ENCODE results near the gene DGKD.

The DGKD gene

DNA sequence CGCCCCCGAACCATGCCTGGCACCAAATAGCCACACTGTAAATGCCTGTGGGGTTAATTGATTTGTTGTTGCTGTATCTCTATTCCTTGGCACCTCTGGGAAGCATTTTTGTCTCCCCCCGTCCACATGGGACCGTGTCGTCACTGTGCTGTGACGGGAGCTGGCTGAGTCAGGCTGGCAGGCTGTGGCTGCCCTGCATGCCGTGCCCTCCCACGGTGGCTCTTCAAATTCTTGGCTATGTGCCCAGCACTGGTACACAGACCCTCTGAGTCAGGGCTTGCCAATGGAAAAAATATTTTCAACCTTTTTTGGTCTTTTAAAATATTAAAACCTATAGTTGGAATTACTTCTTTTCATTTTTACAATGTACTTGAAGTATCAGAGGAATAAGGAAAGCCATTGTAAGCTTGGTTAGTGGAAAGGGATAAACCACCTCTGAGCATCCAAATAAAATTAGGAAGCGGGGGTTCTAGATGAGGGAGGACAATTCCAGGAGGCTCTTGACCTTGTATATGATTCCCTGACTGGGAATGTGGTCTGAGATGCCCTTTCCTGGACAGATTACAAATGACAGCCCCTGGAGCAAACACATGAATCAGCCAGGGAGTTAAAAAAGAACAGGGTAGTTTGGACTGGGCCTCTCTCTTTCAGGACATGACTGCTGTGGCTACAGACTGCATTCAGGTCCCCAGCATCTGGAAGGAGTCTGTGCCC lies 59.4 kb downstream of the DGKD start:
- no peak for DNase-seq

- no peak for DNase-seq
Measured at GRCh38 chr2:233414273-233414654, 60.0 kb downstream of the DGKD start.

GRCh38 chr2:233414777-233415570 lies 60.7 kb downstream of the DGKD start:
- no peak for DNase-seq

GRCh38 chr2:233416199-233416598 lies 61.9 kb downstream of the DGKD start:
- DNase-seq: no peak

GRCh38 chr2:233416706-233417105 lies 62.4 kb downstream of the DGKD start:
- no peak for DNase-seq

DNA sequence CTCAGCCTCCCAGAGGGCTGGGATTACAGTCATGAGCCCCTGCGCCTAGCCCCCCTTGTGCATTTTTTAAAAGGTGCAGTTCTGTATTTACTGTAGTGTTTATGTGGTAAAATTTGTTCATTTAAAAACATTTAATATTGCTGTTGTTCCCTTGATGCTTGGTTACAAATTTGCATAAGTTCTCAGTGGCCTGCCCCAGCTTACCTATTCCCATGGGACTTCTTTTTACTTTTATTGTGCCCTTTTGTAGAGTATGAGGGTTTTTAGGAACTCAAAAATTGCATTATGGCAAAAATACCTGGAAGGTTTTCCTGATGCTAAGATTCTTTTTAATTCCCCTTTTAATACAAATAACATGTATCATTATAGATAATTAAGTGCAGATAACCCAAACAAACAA lies 63.0 kb downstream of the DGKD start:
- no peak for DNase-seq

GRCh38 chr2:233418052-233418760 lies 63.9 kb downstream of the DGKD start:
- no peak for DNase-seq

DNA sequence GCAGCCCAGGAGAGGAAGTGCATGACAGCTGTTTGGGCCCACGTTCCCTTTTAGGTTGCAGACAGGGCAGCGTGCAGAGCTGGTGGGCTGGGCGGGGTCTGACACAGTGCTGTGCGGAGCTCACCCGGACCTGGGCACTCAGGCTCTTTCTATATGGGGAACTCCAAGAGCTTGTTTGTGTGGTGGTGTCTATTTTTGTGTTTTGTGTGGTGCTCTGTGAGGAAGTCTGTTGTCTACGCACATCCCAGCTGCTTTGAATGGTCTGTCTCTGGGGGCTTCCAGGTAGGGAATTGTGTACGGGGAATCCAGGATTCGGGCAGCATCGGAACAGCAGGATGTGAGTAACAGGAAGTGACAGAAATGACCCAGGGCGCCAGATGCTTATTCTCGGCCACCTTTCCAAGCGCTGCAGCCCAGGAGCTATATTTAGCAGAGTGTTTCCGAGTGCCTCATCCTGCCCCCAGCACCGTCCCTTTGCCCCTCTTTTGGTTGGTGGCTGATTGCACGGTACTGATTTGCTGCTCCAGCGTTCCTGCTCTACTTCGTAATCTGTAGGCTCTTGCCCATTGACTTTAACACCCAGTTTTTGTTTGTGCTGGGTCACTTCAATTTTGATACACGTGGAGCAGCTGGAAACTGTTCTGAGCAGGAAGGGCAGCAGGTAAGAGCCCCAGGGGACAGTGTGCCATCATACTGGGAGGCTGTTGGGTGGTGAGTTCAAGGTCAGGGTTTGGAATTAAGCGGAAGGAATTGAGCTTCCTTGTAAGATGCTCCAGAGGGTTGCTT lies 64.7 kb downstream of the DGKD start:
- DNase-seq: no peak

- DNase-seq: no peak
Measured at GRCh38 chr2:233419602-233420391, 65.5 kb downstream of the DGKD start.

GRCh38 chr2:233421091-233421816 lies 67.0 kb downstream of the DGKD start:
- no peak for DNase-seq

- no peak for DNase-seq
Measured at GRCh38 chr2:233422050-233422639, 67.9 kb downstream of the DGKD start.

GRCh38 chr2:233422649-233423551 lies 68.6 kb downstream of the DGKD start:
- DNase-seq: no peak

GRCh38 chr2:233423552-233423860 lies 69.2 kb downstream of the DGKD start:
- DNase-seq: no peak

DNA sequence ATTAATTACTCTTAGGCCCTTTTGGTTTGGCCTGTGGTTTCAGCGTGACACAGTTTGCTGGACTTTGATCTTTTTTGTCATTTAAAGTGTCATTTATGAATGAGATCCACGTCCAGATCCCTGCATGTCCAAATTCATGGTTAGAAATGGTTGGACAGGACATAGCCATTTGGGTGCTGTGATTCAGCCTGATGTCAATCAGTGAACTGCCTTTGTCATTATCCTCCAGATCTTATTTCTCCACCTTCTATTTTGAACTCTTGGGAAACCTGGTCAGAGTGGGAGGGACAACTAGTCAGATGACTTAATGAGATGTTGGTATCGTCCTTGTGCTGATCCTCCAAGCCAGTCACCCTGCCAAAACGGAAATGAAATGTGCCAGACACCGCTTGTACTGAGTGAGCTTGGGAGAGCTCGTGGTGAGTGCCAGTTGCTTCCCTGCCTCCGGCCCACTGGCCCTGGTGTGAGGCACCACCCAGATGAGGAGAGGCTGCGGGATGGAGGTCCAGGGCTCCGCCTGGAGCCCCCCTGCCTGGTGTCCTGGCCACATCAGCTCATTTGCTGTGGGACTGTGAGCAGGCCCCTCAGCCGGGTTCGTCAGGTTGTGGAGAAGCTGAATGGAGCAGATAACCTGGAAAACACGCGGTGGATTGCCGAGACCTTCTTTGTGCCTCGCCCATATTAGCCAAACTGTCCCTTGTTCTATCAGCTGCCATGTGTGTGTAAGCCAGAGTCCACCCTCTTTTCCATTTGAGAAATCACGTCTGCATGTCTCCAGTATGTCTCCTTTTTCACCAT lies 70.1 kb downstream of the DGKD start:
- DNase-seq: no peak

GRCh38 chr2:233426619-233427342 lies 72.5 kb downstream of the DGKD start:
- no peak for DNase-seq

GRCh38 chr2:233428008-233428407 lies 73.7 kb downstream of the DGKD start:
- no peak for DNase-seq

DNA sequence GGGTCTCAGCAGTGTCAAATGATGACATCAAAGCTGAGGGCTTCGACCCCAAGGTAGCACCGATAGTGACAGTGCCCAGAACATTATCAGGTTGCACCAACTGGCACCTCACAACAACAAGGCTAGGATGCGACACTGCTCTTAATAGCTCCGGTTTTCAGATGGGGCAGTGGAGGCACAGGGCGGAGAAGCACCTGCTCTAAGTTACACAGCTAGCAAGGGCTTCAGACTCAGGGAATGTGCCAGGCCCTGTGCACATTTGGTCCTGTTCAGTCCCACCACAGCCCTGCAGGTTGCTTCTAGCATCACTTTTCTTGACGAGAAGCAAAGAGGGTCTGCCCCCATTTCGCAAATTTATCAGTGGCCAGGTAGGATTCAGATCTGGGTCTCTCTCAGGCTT lies 74.1 kb downstream of the DGKD start:
- no peak for DNase-seq

DNA sequence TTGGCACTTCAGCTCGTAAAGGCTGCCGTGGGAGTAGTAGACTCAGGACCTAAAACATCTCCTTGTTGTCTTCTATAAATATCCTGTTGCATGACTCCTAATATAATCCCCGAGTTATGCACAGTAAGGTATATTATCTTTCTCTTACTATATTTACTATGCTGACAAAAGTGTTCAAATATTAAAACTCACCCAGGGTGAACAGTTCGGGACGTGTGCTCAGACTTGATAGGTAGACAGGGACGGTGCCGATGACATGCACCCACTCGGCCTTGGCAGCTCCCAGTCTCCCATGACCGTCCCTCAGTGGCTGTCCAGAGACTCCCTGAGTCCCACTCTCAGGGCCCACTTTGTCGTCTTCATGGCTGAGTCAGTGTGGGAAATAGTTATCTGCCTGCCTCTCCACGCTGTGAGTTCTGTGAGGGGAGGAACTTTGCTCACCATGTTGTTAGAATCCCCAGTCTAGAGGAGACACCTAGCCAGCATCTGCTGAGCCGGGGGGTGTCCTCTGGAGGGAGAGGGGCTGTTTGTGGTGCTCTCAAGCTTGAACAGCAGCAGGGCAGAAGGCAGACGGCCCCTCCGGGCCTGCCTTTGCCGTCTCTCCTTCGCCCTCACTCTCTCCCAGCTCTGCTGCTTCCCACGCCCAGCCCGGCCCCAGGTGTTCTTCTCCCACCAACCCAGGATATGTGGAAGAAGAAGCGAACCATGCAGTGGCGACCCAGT lies 75.0 kb downstream of the DGKD start:
- DNase-seq: no peak
